ENCODE results near the gene FOXP4.

FOXP4 gene

GRCh38 chr6:41649596-41649995, 103.4 kb downstream of the FOXP4 start:
- no peak for DNase-seq

GRCh38 chr6:41650120-41650519, 103.9 kb downstream of the FOXP4 start:
- no peak for DNase-seq

GRCh38 chr6:41651246-41651961, 105.2 kb downstream of the FOXP4 start:
- no peak for DNase-seq

Measured in NCI-H1105 (cell line).